Activated CD4-positive, alpha-beta T cell treated with anti-CD3 and anti-CD28 coated beads, Interleukin-2, amount 10 ng/mL, durations not matched to agents 24 days and 14 days (primary cell): ENCODE data around the gene SERF1A. TPM values are rescaled to one million over a fixed set of nuclear protein-coding genes. Genes with fewer than 3 reads are reported as not detected.
"Not testable (repeated sequence)": the region's sequence is repeated elsewhere in the genome, so short reads cannot be mapped to it uniquely, and the experiment has no call there.

Source experiments
- DNase-seq: peaks from one replicate; pipeline ENCODE4 v3.0.0; 2022
- H3K27ac Mint-ChIP-seq: one replicate; pipeline ENCODE4 v1.8.0; 2022; ENCODE audit warnings: mild to moderate bottlenecking, mixed read lengths
- H3K27me3 Mint-ChIP-seq: one replicate; pipeline ENCODE4 v1.8.0; 2022; ENCODE audit warnings: mixed read lengths
- H3K36me3 Mint-ChIP-seq: one replicate; pipeline ENCODE4 v1.8.0; 2022; ENCODE audit warnings: low read depth, mild to moderate bottlenecking, mixed read lengths
- H3K4me1 Mint-ChIP-seq: one replicate; pipeline ENCODE4 v1.8.0; 2021; ENCODE audit warnings: mixed read lengths
- H3K4me3 Mint-ChIP-seq: one replicate; pipeline ENCODE4 v1.8.0; 2022; ENCODE audit warnings: mild to moderate bottlenecking, moderate library complexity, mixed read lengths
- H3K9me3 Mint-ChIP-seq: one replicate; pipeline ENCODE4 v1.8.0; 2021; ENCODE audit warnings: mixed read lengths
- intact Hi-C: fragments of 100-400 bp; cut with micrococcal nuclease; formaldehyde crosslinking; loops from one replicate; pipeline ENCODE4 v1.15.1; 2023
- total RNA-seq: library from RNA; stranded (reverse); gene quantifications from 2 replicates; pipeline ENCODE4 v1.2.3, GENCODE V29; 2022

SERF1A gene
- 7.3 and 8.8 TPM in 2 replicates for total RNA-seq

- DNase-seq, H3K27ac Mint-ChIP-seq, H3K27me3 Mint-ChIP-seq, intact Hi-C loops, H3K4me3 Mint-ChIP-seq, H3K36me3 Mint-ChIP-seq, H3K9me3 Mint-ChIP-seq, H3K4me1 Mint-ChIP-seq: not testable (repeated sequence)
Measured at GRCh38 chr5:70900533-70901271, at the start of gene SERF1A. SERF1A (plus strand) TSS chr5:70900669; CDS start chr5:70900870, 201 bp downstream.

- intact Hi-C loops, H3K27ac Mint-ChIP-seq, H3K4me3 Mint-ChIP-seq, H3K4me1 Mint-ChIP-seq, H3K27me3 Mint-ChIP-seq, DNase-seq, H3K36me3 Mint-ChIP-seq, H3K9me3 Mint-ChIP-seq: not testable (repeated sequence)
Measured at GRCh38 chr5:70866778-70867177, 33.7 kb upstream of the SERF1A start.

GRCh38 chr5:70870626-70871025, 29.8 kb upstream of the SERF1A start:
- H3K27me3 Mint-ChIP-seq, H3K4me1 Mint-ChIP-seq, H3K9me3 Mint-ChIP-seq, DNase-seq, H3K4me3 Mint-ChIP-seq, H3K36me3 Mint-ChIP-seq, H3K27ac Mint-ChIP-seq, intact Hi-C loops: not testable (repeated sequence)

GRCh38 chr5:70896076-70896475, 4.4 kb upstream of the SERF1A start:
- H3K27me3 Mint-ChIP-seq, H3K27ac Mint-ChIP-seq, DNase-seq, intact Hi-C loops, H3K36me3 Mint-ChIP-seq, H3K4me1 Mint-ChIP-seq, H3K9me3 Mint-ChIP-seq, H3K4me3 Mint-ChIP-seq: not testable (repeated sequence)

GRCh38 chr5:70901272-70901571, 753 bp downstream of the SERF1A start:
- DNase-seq, H3K27me3 Mint-ChIP-seq, H3K9me3 Mint-ChIP-seq, H3K4me3 Mint-ChIP-seq, H3K27ac Mint-ChIP-seq, H3K4me1 Mint-ChIP-seq, intact Hi-C loops, H3K36me3 Mint-ChIP-seq: not testable (repeated sequence)

GRCh38 chr5:70906624-70907023, 6.2 kb downstream of the SERF1A start:
- DNase-seq, H3K27ac Mint-ChIP-seq, H3K27me3 Mint-ChIP-seq, H3K9me3 Mint-ChIP-seq, H3K4me1 Mint-ChIP-seq, H3K4me3 Mint-ChIP-seq, H3K36me3 Mint-ChIP-seq, intact Hi-C loops: not testable (repeated sequence)

- not testable (repeated sequence) for H3K4me1 Mint-ChIP-seq, H3K36me3 Mint-ChIP-seq
Measured at GRCh38 chr5:70916829-70917228, 16.4 kb downstream of the SERF1A start.

GRCh38 chr5:70925211-70925562, 24.7 kb downstream of the SERF1A start:
- intact Hi-C loops, H3K9me3 Mint-ChIP-seq, DNase-seq, H3K27me3 Mint-ChIP-seq, H3K4me1 Mint-ChIP-seq, H3K4me3 Mint-ChIP-seq, H3K36me3 Mint-ChIP-seq, H3K27ac Mint-ChIP-seq: not testable (repeated sequence)

More at GRCh38 chr5:70916829-70917228, 16.4 kb downstream of the SERF1A start:
- H3K27me3 Mint-ChIP-seq, DNase-seq, H3K27ac Mint-ChIP-seq, intact Hi-C loops, H3K9me3 Mint-ChIP-seq, H3K4me3 Mint-ChIP-seq: not testable (repeated sequence)

GRCh38 chr5:70931709-70932368, 31.4 kb downstream of the SERF1A start:
- intact Hi-C loops, H3K4me3 Mint-ChIP-seq, H3K36me3 Mint-ChIP-seq, DNase-seq, H3K27ac Mint-ChIP-seq, H3K9me3 Mint-ChIP-seq, H3K4me1 Mint-ChIP-seq, H3K27me3 Mint-ChIP-seq: not testable (repeated sequence)

- intact Hi-C loops: not testable (repeated sequence)
Measured at GRCh38 chr5:70932560-70932959, 32.1 kb downstream of the SERF1A start.

GRCh38 chr5:70953068-70953467, 52.6 kb downstream of the SERF1A start:
- H3K4me1 Mint-ChIP-seq, H3K9me3 Mint-ChIP-seq, H3K4me3 Mint-ChIP-seq, H3K27ac Mint-ChIP-seq, H3K27me3 Mint-ChIP-seq, H3K36me3 Mint-ChIP-seq, intact Hi-C loops, DNase-seq: not testable (repeated sequence)

More at GRCh38 chr5:70932560-70932959, 32.1 kb downstream of the SERF1A start:
- H3K36me3 Mint-ChIP-seq, DNase-seq, H3K27me3 Mint-ChIP-seq, H3K4me1 Mint-ChIP-seq, H3K27ac Mint-ChIP-seq, H3K9me3 Mint-ChIP-seq, H3K4me3 Mint-ChIP-seq: not testable (repeated sequence)

Other genes with a start within 250 kb of the SERF1A start
- gene SMN1, start 24.4 kb downstream of the SERF1A start, total RNA-seq: 59.2 and 72.1 TPM in 2 replicates
- gene NAIP, start 124.7 kb downstream of the SERF1A start, total RNA-seq: 6.4 and 7.2 TPM in 2 replicates
- 37.2 and 41.1 TPM in 2 replicates for gene GTF2H2, start 167.0 kb downstream of the SERF1A start, total RNA-seq